NCI-H524 treated with DMSO at 0.1 percent for 48 hours (cell line): Measurements from ENCODE around the gene ADCY7.
"Not testable (repeated sequence)": the region's sequence is repeated elsewhere in the genome, so short reads cannot be mapped to it uniquely, and the experiment has no call there.

ENCODE experiments used
- DNase-seq: peaks from one replicate; lab custom pipeline; 2025; lab: John Stamatoyannopoulos, UW

The ADCY7 gene

DNA sequence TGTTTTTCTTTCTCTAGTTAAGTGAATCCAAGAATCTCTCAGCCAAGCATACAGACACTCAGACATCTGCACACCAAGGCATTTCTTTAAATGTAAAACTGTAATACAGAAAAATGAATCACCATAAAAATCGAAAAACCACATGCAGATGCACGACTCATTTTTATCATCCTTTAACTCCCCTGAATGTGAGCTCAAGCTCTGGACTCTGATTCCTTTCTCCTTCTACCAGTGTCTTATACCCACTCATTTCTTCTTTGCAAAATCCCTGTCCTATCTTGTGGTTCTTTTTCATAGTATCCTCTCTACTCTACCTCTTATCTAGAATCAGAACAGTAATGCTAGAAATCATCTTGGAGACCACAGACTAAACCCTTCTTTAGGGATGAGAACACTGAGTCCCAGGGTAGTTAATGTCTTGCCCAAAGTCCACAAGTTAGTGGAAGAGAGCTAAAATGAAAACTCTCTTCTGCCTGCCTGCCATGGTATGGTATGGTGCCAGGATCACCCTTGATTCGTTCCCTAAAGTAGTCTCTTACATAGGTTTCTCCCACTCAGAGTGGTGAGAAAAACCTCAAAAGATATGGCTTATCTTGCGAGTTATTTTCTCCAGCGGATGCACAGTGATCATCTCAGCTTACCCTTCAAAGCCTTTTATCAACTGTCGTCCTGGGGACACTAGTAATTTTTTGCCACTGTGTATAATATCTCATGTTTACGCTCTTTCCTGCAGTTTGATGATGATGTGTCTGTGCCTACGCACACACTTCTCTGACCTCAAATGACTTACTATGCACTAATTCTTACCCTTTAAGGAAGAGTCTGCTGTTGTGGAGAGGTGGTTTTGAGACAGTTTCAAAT is 72.2 kb downstream of the ADCY7 start:
- no peak for DNase-seq

DNA sequence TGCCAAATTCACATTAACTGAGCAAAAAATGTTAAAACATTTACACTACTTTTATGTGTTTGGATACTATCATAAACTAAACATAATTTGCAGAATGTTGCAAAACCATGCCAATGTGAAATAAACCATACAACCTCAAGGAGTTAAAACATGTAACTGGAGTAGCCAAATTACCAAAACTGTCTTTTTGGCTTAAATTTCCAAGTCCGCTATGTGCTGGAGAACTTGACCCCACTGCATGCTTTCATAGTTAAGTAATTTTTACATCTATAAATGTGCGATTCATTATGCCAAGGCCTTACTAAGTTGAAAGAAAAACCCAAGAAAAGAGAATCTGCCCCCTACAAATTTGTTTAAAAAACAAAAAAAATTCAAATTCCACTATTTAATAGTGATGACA is 74.2 kb downstream of the ADCY7 start:
- no peak for DNase-seq

DNA sequence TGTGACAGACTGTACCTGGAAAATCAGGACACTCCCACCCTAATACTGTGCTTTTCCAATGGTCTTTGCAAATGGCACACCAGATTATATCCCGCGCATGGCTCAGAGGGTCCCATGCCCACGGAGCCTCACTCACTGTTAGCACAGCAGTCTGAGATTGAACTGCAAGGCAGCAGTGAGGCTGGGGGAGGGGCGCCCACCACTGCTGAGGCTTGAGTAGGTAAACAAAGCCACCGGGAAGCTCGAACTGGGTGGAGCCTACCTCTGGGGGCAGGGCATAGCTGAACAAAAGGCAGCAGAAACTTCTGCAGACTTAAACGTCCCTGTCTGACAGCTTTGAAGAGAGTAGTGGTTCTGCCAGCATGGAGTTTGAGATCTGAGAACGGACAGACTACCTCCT is 77.2 kb downstream of the ADCY7 start:
- not testable (repeated sequence) for DNase-seq

DNA sequence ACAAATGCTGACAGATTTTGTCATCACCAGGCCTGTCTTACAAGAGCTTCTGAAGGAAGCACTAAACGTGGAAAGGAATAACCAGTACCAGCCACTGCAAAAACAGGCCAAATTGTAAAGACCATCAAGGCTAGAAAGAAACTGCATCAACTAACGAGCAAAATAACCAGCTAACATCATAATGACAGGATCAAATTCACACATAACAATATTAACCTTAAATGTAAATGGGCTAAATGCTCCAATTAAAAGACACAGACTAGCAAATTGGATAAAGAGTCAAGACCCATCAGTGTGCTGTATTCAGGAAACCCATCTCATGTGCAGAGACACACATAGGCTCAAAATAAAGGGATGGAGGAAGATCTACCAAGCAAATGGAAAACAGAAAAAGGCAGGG is 78.9 kb downstream of the ADCY7 start:
- DNase-seq = not testable (repeated sequence)

DNA sequence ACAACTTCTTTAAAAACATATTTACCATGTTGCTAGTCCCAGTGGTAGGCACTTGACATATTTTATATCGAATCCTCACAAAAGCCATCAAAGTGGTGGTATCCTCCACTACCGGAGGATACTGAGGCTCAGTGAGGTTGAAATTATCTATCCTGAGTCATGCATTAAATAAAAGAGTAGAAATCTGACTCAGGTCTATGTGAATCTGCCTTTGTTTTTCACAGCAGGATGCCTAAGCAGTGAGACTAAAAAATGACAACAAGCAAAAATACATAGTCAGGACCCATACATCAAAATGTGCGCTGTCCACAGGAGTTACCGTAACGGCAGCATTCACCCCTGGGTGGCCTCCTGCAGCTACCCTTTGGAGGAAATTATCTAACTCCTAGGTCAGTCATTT is 84.8 kb downstream of the ADCY7 start:
- no peak for DNase-seq

DNA sequence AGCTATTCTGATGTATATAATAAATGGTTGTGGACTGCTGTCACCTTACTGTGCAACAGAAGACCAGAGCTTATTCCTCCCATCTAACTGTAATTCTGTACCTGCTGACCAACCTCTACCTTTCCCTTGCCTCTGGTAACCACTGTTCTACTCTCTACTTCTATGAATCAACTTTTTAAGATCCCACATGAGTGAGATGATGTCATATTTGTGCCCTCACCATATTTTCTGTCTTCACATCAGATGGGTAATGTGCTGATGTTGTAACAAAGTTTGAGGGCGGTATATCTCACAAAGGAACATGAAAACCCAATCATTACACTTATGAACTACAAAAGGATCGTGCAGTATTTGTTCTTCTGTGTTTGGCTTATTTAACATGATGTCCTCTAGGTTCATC is 85.6 kb downstream of the ADCY7 start:
- no peak for DNase-seq

DNA sequence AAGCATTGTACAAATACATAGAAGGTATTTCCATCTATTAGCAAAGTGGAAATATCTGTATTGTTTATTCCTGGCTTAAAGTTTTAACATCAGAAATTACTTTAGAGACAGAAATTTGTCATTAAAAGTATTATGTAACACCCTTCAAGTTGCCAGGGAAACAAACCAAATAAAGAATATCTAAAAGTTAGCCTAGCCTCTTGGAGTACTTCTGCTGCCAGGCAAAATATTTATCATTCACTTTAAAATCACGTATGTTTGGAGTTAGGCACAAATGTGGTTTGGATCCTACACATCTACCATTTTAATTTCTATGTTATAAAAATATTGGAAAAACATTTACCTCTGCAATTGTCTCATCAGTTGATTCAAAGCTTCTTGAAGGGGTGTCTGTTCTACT is 87.7 kb downstream of the ADCY7 start:
- DNase-seq = no peak

DNA sequence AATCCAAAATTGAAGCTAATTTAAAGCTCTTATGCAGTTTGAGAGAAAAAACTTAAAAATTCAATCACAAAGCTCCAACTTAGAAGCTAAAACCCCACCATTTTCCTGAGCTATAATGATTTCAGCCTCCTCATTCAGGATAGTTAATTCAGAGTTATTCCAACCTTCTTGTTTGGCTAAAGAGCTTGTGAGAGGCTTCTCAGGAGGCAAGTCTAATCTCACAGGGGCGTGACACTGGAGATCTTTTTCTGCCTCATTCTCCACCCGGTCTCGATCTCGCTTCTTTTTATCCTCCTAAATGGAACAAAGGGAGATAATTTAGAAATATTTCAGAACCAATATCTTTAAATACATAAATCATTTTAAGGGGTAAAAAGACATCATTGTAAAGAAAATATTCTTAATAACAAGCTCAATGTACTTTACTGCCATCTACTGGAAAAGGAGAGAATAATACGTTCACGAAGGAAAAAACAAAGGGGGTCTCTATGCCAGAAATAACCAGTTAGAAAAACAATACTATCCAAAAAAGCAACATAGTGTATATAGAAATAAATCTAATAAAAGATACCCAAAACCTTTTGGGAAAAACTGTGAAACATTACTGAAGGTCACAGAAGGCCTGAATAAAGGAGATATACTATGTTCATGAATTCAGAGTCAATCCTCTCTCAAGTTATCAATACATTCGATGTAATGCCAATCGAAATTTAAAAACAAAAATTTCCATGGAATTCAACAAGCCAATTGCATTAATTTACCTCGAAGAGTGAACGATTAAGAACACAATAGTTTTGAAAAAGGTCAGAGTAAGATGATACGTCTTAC is 88.5 kb downstream of the ADCY7 start:
- DNase-seq = no peak

DNA sequence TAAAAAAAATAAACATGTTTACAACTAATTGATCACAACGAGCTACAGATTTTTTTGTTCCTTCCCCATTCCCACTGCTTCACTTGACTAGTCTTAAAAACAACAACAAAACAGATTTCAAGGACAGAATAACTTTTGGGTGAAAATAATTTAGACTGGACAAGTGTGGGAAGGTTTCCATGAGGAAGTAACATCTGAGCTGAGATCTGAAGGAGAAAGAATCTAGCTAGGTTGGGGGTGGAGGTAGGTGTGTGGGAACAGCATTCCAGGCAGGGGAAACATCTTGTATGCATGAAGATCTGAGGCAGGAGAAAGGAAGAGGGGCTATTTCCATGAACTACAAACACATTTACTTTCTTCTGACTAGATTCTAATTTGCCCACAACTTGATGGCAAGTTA is 93.3 kb downstream of the ADCY7 start:
- DNase-seq = no peak

DNA sequence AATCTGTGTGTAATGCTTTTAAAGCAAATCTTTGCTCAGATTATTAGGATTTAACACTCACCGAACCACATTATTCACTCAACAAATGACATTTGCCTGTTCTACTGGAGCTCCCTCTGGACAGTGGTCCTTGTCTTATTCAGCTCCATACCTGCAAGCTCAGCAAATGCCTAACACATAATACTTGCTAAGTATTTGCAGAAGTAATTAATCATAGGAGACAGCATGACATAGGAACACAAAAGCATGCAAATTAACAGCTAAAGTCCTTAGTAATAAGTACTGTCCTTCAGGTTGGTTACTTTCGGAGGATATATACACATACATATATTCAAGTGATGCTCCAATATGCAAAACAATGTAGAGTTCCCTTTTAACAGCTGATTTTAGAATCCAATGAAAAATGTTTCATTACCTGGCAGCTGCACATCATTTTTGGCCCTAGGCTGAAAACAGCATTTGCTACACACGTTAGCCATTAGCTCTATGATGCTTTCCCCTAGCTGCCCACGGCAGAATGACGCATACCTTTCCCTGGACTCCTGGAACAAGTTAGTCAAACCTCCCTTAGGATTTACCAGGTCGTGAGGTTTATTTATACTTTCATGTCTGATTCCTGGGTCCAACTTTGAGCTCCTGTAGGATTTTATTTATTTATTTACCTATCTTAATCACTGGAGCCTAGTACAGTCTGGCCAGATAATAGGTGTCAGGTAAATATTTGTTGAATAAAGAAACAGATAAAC is 93.9 kb downstream of the ADCY7 start:
- no peak for DNase-seq

DNA sequence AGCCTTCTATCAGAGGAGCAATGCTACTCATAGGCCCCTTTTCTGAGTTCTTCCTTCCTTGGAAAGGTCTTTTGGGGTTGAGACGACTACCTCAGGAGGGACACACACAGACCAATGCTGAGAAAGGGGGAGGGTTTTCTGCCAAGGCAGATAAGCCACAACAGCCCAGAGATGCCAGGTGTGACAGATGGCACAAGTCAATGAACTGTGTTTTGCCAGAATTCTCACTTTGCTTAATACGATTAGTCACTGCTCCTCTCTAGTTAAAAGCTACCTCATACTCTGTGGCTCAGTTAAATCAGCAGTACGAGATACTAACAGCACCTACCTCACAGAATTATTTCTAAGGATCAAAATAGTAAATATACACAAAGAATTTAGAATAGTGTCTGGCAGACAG is 94.4 kb downstream of the ADCY7 start:
- peak; percentile 90 for DNase-seq

DNA sequence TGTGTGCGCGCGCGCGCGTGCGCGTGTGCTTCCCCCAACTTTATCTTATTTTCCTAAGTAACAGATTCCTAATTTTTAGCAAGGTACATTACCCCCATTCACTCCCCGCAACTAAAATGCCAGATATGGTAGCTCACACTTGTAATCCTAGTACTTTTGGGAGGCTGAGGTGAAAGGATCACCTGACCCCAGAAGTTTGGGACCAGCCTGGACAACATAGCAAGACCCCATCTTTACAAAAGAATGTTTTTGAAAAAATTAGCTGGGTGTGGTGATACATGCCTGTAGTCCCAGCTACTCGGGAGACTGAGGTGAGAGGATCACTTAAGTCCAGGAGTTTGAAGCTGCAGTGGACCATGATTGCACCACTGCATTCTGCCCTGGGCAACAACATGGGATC is 97.3 kb downstream of the ADCY7 start:
- no peak for DNase-seq

DNA sequence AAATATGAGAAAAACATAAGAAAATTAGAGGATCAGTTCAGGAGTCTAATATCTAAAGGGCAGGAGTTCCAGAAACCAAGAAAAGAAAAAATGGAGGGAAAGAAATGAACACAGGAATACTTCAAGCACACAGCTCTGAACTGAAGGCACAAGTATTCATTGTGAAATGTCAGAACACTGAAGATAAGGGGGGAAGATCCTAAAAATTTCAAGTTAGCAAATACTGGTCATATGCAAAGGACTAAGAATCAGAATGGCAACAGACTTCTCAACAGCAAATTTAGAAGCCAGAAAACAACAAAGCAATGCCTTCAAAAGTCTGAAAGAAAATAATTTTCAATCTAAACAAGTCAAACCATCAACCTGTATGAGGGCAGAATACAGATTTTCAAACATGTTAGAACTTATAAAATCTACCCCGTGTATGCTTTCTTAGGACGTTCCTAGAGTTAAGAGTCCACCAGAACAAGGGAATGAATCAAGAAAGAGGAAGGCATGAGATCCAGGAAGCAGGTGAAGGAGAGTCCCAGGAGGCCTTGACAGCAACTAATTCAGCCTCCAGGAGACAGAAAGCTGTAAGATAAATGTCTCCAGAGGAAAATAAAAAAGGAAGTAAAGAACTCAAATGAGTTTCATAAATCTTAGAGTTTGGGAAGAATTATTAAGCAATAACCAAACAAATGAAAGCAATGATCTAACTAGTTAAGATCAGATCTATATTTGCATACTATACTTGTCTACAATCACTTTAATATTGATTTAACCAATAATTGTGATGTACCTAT is 99.6 kb downstream of the ADCY7 start:
- DNase-seq = no peak
